SK-MEL-5 (cell line): ENCODE data around the gene SUN1. TPM values are rescaled to one million over a fixed set of nuclear protein-coding genes. Genes with fewer than 3 reads are reported as not detected.
"Not testable (repeated sequence)": the region's sequence is repeated elsewhere in the genome, so short reads cannot be mapped to it uniquely, and the experiment has no call there.

Experiments used
- DNase-seq: peaks from one replicate; pipeline ENCODE4 v3.0.0-alpha.2; 2016; ENCODE audit warnings: low read depth, low spot score
- in situ Hi-C: cut with HindIII; loops from 2 replicates; pipeline ENCODE4 v1.10.0; 2016; ENCODE audit warnings: low sequenced_read_pairs, high pct_unique_total_duplicates, low pct_unique_long_range_greater_than_20kb
- polyA plus RNA-seq, 2 experiments: library from polyadenylated mRNA; depleted of rRNA; stranded (reverse); fragments of >200 nt; gene quantifications; 2 replicates each; pipeline ENCODE4 v1.2.3, GENCODE V29; 2015
- total RNA-seq: library from RNA; depleted of rRNA; stranded (reverse); fragments of >200 nt; shearing (Covaris generic); gene quantifications from 2 replicates; pipeline ENCODE4 v1.2.3, GENCODE V29; 2014; rRNA removed

Gene SUN1, protein sequence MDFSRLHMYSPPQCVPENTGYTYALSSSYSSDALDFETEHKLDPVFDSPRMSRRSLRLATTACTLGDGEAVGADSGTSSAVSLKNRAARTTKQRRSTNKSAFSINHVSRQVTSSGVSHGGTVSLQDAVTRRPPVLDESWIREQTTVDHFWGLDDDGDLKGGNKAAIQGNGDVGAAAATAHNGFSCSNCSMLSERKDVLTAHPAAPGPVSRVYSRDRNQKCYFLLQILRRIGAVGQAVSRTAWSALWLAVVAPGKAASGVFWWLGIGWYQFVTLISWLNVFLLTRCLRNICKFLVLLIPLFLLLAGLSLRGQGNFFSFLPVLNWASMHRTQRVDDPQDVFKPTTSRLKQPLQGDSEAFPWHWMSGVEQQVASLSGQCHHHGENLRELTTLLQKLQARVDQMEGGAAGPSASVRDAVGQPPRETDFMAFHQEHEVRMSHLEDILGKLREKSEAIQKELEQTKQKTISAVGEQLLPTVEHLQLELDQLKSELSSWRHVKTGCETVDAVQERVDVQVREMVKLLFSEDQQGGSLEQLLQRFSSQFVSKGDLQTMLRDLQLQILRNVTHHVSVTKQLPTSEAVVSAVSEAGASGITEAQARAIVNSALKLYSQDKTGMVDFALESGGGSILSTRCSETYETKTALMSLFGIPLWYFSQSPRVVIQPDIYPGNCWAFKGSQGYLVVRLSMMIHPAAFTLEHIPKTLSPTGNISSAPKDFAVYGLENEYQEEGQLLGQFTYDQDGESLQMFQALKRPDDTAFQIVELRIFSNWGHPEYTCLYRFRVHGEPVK
- total RNA-seq: 56.5 and 66.3 TPM in 2 replicates
- polyA plus RNA-seq (2015; cell fraction: cytosol; rRNA removed): 213 and 222 TPM in 2 replicates
- 458 and 599 TPM in 2 replicates for polyA plus RNA-seq (2015; cell fraction: nucleus; rRNA removed)

DNA sequence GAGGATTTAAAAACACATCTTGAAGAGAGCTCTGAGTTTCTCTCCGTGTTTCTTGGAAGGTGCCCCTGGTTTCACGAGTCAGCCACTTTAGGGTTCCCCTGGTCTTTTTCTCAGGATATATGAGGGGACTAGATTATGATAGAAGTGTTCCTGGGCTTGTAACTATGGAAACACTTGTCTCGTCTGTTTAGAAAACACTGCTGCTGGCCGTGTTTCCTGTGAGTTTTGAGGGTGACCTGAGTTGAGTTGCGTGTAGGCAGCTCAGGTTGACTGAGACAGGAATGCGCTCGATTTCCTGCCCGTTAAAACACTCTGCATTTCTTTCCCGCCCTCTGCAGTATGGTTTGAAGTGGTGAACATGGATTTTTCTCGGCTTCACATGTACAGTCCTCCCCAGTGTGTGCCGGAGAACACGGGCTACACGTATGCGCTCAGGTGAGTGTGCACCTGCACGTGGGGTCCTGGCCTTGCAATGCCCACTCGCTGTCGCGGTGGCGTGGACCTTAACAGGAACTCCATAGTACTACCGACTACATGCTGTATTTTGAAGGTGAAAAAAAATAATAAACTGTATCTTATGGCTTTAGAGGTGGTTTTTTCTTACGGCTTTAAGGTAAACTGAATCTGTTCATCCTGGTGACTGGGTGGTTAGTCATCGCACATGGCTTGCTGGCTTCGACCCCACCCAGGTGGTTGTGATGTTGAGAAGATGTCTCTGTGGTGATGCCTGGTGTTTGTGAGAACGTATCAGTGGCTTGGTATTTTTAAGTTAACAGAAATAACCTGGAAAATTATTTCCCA, at the start of gene SUN1:
SUN1 (plus strand) TSS at position 310 of the 801 bp plus-strand sequence; CDS start at position 359, 49 bp downstream.
- in situ Hi-C loops: no loop called here
- no peak for DNase-seq

DNA sequence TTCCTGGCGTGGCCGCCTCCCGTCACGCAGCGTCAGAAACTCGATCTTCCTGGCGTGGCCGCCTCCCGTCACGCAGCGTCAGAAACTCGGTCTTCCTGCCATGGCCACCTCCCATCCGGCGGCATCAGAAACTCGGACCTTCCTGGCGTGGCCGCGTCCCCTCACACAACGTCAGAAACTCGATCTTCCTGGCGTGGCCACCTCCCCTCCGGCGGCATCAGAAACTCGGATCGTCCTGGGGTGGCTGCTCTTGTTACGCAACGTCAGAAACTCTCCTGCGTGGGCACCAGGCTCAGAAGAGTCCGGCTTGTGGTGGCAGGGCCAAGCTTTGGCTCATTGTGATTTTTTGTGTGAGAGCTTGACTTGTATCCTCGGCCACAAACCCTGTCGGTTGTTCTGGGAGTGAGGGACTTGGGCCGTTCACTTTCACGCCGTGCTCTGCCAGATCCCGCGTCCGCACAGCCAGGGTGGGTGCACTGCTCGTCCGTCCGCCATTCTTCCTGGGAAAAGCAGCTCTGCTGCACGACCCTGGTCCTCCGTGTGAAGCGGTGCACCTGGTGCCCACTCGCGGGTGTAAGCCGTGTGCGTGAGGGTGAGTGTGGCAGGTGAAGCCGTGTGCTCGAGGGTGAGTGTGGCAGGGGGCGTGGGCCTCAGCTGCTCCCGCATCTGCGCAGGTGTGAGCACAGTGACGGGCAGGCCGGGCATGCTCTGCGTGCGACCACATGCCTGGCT, 49.4 kb upstream of the SUN1 start:
- in situ Hi-C loops: no loop called here
- DNase-seq: no peak

DNA sequence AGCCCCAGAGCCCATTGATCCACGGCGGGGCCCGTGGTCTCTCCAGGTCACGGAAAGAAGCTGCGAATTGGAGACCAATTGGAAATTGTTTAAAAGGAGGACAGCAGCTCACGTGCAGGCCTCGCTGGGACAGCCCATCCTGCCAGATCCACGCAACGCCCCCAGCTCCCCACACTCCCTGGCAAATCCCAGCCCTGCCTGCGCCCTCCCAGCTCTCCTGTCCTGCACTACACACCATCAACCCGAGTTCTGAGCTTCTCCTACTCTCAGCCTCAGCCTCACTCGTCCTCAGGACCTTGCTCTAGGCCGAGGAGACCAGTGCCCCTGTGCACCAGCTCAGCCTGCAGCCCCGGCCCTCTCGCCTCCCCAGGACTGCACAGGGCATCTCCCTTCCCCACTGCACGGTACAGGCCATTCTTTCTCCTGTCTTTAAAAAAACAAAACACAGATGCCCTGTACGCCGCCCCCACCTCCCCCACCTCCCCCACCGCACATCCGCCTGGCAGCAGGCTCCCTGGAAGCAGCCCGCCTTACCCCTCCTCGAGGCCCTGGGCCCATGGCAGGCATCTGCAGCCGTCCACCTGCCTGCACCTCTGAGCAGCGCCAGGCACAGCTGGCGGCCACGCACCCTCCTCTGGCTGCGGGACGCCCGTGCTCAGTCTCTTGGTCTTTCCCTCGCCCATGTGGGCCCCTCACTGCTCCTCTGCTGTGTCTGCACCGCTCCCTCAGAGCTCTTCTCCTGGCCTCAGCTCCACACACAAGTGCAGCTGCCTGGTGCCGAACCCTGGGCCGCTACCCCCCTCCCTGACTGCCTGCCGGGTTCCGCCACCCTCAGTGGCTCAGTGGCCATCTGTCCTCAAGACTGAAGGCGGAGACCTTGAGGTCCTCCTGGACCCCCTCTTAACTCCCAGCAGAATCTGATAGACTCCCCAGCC, 48.5 kb upstream of the SUN1 start:
- no peak for DNase-seq
- in situ Hi-C loops: no loop called here

DNA sequence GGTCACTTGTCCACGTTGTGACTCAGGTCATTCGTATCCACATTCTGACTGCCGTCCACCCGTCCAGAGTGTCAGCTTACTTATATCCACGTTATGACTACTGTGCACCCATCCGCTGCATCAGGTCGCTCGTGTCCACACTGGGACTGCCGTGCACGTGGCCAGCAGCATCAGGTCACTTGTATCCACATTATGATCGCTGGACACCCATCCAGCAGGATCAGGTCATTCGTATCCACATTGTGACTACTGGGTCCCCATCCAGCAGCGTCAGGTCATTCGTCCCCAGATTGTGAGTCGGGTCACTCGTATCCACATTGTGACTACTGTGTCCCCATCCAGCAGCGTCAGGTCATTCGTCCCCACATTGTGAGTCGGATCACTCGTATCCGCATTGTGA, 47.3 kb upstream of the SUN1 start:
- in situ Hi-C loops: no loop called here
- no peak for DNase-seq

DNA sequence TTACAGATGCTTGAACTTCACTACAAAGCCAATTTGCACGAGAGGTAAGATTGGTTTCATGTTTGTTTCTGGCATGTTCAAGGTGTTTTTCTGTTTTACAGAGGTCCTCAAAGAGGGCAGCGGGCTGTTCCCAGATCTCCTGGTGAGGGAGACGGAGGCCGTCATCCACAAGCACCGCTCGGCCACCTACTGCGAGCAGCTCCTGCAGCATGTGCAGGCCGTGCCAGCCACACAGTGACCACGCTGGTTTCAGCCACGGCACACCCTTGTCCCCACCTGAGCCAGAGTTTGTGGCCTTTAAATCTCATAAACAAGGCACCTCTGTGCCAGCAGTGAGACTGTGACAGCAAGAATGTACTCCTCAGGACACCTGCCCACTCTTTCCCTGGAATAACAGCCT, 46.9 kb upstream of the SUN1 start:
- in situ Hi-C loops: no loop called here
- no peak for DNase-seq

DNA sequence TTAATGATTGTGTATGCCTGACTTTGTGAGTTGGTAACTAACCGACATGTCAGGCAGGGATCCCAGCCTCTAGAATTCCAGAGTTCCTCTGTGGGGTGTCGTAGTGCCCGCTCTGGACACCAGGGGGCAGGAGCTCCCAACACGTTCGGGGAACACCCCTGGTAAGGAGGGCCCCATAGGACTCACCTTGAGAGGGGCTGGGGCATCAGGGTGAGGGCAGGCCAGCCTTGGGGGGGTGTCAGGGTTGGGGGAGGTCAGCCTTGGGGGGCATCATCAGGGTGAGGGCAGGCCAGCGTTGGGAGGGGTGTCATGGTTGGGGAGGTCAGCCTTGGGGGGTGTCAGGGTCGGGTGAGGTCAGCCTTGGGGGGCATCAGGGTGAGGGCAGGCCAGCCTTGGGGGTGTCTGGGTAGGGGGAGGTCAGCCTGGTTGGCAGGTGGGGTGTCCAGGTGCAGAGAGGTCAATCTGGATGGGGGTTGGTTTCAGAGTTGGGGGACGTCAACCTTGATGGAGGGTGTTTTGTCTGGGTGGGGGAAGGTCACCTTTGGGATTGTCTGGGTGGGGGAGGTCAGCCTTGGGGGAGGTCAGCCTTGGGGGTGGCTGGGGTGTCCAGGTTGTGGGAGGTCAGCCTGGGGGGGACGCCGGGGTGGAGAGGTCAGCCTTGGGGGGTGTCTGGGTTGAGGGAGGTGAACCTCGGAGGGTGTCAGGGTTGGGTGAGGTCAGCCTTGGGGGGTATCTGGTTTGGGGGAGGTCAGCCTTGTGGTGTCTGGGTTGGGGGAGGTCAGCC, 45.6 kb upstream of the SUN1 start:
- in situ Hi-C loops: no loop called here
- DNase-seq: peak; percentile 54

DNA sequence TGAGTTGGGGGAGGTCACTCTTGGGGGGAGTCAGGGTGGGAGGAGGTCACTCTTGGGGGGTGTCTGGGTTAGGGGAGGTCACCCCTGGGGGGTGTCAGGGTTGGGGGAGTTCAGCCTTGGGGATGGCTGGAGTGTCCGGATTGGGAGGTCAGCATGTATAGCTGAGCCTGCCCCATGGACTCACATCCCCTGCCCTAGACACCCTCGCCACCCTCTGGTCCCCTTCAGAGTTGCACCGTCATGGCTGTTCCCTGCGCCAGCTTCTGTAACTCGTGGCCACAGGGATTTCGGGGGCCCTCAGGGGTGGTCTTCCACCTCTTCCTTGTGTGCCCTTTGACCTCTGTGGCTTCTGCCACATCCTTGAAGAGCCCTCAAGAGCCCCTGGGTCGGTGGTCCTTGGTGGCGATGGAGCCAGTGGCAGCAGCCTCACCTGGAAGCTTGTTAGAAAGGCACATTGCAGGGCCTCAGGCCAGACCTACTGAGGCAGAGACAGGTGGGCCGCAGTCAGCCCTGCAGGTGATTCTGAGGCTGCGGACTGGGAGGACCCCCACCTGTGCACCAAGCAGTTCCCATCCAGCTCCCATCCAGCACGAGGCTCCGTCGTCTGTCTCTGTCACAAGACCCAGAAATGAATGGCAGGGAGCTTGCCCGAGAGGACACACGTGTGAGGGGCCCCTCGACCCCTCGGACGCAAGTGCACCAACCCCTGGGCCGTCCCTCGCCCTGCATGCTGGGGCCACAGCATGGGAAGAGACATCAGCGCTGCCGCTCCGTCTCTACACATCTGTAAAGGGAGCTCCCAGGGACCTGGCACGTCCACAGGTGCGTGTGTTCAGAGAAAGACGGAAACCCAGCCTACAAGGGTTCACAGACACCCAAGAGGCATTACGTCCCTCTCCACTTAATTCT, 44.7 kb upstream of the SUN1 start:
- in situ Hi-C loops: no loop called here
- DNase-seq: no peak

DNA sequence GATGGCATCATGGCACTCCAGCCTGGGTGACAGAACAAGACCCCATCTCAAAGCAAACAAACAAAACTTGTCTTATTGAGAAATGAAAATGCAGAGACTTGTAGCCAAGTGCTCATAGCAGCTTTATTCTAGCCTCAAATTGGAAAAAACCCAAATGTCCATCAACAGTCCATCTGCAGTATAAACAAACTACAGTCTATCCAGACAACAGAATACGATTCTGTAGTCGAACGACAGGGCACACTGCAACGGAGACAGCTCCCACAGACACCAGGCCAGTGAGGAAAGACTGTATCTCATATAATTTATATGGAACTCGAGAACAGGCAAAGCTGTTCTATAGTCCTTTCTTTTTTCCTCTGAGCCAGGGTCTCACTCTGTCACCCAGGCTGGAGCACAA, 40.8 kb upstream of the SUN1 start:
- DNase-seq: no peak
- in situ Hi-C loops: no loop called here

DNA sequence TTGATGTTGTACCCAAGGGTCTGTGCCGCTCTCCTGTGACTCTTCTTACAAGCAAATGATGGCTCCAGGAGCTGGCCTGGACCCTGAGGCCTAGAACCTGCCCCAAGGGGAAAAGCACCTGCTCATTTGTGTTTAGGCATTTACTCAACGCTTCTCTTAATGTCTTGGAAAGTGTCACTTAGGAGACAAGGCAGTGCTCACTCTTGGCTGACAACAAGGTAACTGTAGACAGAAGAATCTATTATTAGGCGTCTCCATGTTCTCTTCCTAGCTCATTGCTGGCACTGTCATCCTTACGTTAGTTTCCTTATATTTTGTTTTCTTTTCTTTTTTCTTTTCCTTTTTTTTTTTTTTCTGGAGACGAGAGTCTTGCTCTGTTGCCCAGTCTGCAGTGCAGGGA, 38.1 kb upstream of the SUN1 start:
- in situ Hi-C loops: no loop called here
- no peak for DNase-seq

DNA sequence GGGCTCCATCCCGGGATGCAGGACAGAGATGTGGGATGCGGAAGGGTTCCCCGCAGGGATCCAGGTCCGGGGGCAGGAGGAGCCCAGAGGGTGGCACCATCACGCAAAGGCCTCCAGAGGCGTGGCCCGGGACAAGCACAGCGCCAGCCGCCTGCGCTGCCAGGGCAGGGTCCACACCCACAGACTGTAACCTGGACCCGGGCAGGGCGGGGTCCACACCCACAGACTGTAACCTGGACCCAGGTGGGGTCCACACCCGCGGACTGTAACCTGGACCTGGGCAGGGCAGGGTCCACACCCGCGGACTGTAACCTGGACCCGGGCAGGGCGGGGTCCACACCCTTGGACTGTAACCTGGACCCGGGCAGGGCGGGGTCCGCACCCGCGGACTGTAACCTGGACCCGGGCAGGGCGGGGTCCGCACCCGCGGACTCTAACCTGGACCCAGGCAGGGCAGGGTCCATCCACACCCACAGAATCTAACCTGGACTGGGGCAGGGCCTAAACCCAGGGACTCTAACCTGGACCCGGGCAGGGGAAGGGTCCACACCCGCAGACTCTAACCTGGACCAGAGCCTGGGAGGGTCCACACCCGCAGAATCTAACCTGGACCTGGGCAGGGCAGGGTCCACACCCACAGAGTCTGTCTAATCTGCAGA, 37.5 kb upstream of the SUN1 start:
- in situ Hi-C loops: no loop called here
- no peak for DNase-seq

DNA sequence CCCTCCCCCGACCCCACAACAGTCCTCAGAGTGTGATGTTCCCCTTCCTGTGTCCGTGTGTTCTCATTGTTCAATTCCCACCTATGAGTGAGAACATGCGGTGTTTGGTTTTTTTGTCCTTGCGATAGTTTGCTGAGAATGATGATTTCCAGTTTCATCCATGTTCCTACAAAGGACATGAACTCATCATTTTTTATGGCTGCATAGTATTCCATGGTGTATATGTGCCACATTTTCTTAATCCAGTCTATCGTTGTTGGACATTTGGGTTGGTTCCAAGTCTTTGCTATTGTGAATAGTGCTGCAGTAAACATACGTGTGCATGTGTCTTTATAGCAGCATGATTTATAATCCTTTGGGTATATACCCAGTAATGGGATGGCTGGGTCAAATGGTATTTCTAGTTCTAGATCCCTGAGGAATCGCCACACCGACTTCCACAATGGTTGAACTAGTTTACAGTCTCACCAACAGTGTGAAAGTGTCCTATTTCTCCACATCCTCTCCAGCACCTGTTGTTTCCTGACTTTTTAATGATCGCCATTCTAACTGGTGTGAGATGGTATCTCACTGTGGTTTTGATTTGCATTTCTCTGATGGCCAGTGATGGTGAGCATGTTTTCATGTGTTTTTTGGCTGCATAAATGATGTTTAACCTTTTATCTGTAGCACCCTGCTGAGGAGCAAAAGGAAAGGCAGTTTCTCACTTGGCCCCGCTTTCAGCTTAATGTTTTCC, 35.7 kb upstream of the SUN1 start:
- in situ Hi-C loops, DNase-seq: not testable (repeated sequence)

DNA sequence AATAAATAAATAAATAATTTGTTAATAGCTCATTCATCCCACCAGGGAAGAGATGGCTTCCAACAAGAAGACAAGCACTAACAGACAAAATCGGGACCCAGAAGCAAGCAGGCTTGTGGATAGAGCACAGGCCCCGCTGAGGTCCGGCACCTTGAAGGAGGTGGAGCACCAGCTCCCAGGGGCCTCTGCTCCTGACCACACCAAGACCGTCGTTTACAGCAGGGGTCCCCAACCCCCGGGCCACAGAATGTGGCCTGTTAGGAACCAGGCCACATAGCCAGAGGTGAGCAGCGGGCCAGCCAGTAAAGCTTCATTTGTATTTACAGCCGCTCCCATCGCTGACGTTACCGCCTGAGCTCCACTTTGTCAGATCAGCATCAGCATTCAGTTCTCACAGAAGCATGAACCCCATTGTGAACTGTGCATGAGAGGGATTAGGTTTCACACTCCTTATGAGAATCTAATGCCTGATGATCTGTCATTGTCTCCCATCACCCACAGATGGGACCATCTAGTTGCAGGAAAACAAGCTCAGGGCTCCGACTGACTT, 33.3 kb upstream of the SUN1 start:
- no peak for DNase-seq
- in situ Hi-C loops: no loop called here

DNA sequence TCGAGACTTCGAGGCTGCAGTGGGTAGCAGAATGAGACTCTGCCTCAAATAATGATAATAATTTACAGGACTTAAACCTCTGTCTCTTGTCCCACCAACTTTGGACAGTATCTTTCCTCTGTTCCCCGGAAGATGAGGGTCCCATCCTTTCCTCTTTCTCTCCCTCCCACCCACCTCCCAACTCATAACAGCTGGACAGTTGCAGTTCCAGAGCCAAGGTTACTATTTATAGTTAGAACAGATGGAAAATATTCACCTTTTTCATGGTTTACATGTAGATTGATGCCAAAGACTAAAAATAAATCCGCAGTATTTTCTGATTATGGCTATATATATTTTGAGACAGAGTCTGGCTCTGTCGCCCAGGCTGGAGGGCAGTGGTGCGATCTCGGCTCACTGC, 31.6 kb upstream of the SUN1 start:
- no peak for DNase-seq
- in situ Hi-C loops: no loop called here
